Measurements from ENCODE around the gene SCARB1. TPM values are rescaled to one million over a fixed set of nuclear protein-coding genes. Genes with fewer than 3 reads are reported as not detected.

SCARB1 gene
- total and polyA plus RNA-seq, 2 donors (not counting 3 experiments of a cell fraction or from before 2014, with no cell fraction given): 125 to 141 TPM

DNA sequence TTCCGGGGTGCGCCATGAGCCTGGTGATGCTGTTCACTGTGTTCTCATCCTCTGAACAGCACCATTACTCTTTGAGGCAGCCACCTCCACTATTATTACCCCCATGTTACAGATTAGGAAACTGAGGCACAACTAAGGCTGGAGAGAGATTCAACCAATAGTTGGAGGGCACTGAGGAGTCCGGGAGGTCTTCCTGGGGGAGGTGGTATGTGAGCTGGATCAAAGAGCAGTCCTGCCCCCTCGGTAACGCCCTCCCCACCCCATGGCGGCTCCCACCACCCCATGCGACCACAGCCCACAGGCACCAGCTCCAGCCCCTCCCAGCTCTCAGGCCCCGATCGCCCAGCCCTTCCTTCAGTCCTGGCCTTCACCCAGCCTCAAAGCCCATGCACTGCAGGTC is 43.5 kb downstream of the SCARB1 start:
- TF ChIP-seq EZH2 (IDR thresholded peaks at IDR 0.05; ENCODE audit: borderline replicate concordance, low read depth, low read length, severe bottlenecking) (no peak), POLR2A (IDR thresholded peaks at IDR 0.05; ENCODE audit: low read depth, low read length) (no peak), MYC (IDR thresholded peaks at IDR 0.05; ENCODE audit: low read depth, low read length) (no peak), FOS (IDR thresholded peaks at IDR 0.05; ENCODE audit: borderline replicate concordance, insufficient read depth, low read length) (no peak), JUN (IDR thresholded peaks at IDR 0.05; ENCODE audit: borderline replicate concordance, insufficient read depth, insufficient read length, low read depth) (no peak)
- TF ChIP-seq, protein P1, sequence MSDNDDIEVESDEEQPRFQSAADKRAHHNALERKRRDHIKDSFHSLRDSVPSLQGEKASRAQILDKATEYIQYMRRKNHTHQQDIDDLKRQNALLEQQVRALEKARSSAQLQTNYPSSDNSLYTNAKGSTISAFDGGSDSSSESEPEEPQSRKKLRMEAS (IDR thresholded peaks at IDR 0.05; ENCODE audit: insufficient read depth, insufficient read length): no peak
- Histone ChIP-seq H3K4me3 (replicated peaks in 1 of 3; ENCODE audit: insufficient read depth in 1 of 3, low read depth in 1 of 3, low read length in 3 of 3) (no peak overlapping the region), H3K27me3 (ENCODE audit: control insufficient read depth in 2 of 2, insufficient read depth in 2 of 2, low read length in 2 of 2) (no peaks in the 10 kb centered on the region), H3K36me3 (ENCODE audit: control insufficient read depth in 2 of 2, extremely low read depth in 1 of 2, insufficient read depth in 2 of 2, low read length in 2 of 2) (no peaks in the 10 kb centered on the region), H4K20me1 (replicated peaks; ENCODE audit: control insufficient read depth, extremely low read depth, insufficient read depth, low read length) (no peaks in the 10 kb centered on the region), H3K79me2 (ENCODE audit: control insufficient read depth, insufficient read depth, low read length) (peaks cover 11% of the 10 kb centered on the region), H3K4me2 (ENCODE audit: insufficient read depth, low read length) (no peak overlapping the region), H3K9me1 (replicated peaks; ENCODE audit: control insufficient read depth, extremely low read depth, insufficient read depth, low read length) (no peaks in the 10 kb centered on the region), H3K4me1 (ENCODE audit: control insufficient read depth, extremely low read depth, insufficient read depth, low read length) (no peaks in the 10 kb centered on the region), H3K27ac (ENCODE audit: insufficient read depth, low read depth, low read length) (no peak overlapping the region), H2AFZ (ENCODE audit: low read depth, low read length) (no peak overlapping the region), H3K9ac (replicated peaks; ENCODE audit: extremely low read depth, insufficient read depth, low read length) (no peak overlapping the region), H3K9me3 (replicated peaks; ENCODE audit: control insufficient read depth, insufficient read depth, low read length) (no peaks in the 10 kb centered on the region)
- dilution Hi-C loops (cut with MboI; ENCODE audit: extremely low pct_ligation_motif_present, low sequenced_read_pairs) (no loop called here), intact Hi-C loops (cut with micrococcal nuclease) (no loop called here)
- no peak for FAIRE-seq
- ChIA-PET POLR2A (no interaction called here), CTCF (interaction anchor here (1.7 to 1.9 kb wide), 2 partner anchors 13 to 86 kb away, joined by 5 read pairs; no protein-coding TSS in a partner anchor)
- no peak for DNase-seq (ENCODE audit: low read depth, low spot score)
- no TSS peak for BruUV-seq (replicated peaks)

DNA sequence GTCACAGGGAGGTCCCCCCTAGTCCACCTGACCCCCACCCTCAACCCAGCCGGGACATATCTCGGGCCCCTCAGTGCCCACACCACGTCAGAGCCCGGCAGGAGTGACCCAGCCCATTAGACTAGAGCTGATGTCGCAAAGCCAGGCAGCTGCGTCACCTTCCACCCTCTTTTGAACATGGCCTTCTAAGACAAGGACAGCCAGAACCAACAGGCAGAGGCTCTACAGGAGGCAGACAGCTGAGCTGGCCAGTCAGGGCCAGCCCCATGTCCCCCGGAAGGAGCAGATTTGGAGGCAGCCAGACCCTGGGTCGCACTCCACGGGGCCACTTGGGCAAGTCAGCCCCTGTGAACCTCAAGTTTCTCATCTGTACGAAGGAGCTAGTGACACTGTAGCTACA is 44.1 kb downstream of the SCARB1 start:
- H3K4me2 ChIP-seq (ENCODE audit: insufficient read depth, low read length): no peak overlapping the region
- TF ChIP-seq FOS (IDR thresholded peaks at IDR 0.05; ENCODE audit: borderline replicate concordance, insufficient read depth, low read length) (no peak), MYC (IDR thresholded peaks at IDR 0.05; ENCODE audit: low read depth, low read length) (no peak), POLR2AphosphoS5 (IDR thresholded peaks at IDR 0.05; ENCODE audit: insufficient read depth, low read depth, low read length) (no peak), EZH2 (IDR thresholded peaks at IDR 0.05; ENCODE audit: borderline replicate concordance, low read depth, low read length, severe bottlenecking) (no peak), JUN (IDR thresholded peaks at IDR 0.05; ENCODE audit: borderline replicate concordance, insufficient read depth, insufficient read length, low read depth) (no peak), POLR2A (IDR thresholded peaks at IDR 0.05; ENCODE audit: low read depth, low read length) (no peak), GATA2 (IDR thresholded peaks at IDR 0.05; ENCODE audit: insufficient read depth, insufficient read length, low read depth, low read length) (no peak)
- TF ChIP-seq, protein P2, sequence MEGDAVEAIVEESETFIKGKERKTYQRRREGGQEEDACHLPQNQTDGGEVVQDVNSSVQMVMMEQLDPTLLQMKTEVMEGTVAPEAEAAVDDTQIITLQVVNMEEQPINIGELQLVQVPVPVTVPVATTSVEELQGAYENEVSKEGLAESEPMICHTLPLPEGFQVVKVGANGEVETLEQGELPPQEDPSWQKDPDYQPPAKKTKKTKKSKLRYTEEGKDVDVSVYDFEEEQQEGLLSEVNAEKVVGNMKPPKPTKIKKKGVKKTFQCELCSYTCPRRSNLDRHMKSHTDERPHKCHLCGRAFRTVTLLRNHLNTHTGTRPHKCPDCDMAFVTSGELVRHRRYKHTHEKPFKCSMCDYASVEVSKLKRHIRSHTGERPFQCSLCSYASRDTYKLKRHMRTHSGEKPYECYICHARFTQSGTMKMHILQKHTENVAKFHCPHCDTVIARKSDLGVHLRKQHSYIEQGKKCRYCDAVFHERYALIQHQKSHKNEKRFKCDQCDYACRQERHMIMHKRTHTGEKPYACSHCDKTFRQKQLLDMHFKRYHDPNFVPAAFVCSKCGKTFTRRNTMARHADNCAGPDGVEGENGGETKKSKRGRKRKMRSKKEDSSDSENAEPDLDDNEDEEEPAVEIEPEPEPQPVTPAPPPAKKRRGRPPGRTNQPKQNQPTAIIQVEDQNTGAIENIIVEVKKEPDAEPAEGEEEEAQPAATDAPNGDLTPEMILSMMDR (IDR thresholded peaks at IDR 0.05; ENCODE audit: extremely low read depth in 1 of 2, insufficient read depth in 1 of 2, low read depth in 1 of 2, low read length in 2 of 2): no peak
- TF ChIP-seq, protein P1 (IDR thresholded peaks at IDR 0.05; ENCODE audit: insufficient read depth, insufficient read length): no peak
- FAIRE-seq (no peak), DNase-seq (ENCODE audit: low read depth, low spot score) (no peak)
- no peak overlapping the region for H3K27ac ChIP-seq (ENCODE audit: insufficient read depth, low read depth, low read length)
- dilution Hi-C loops (cut with MboI; ENCODE audit: extremely low pct_ligation_motif_present, low sequenced_read_pairs) (no loop called here), intact Hi-C loops (cut with micrococcal nuclease) (no loop called here)
- no peaks in the 10 kb centered on the region for H4K20me1 ChIP-seq (replicated peaks; ENCODE audit: control insufficient read depth, extremely low read depth, insufficient read depth, low read length)
- ChIA-PET CTCF (interaction anchor here (1.0 to 1.9 kb wide), 3 partner anchors 13 to 87 kb away, joined by 3 to 5 read pairs (median 5); no protein-coding TSS in a partner anchor), POLR2A (no interaction called here)
- H3K9me3 ChIP-seq (replicated peaks; ENCODE audit: control insufficient read depth, insufficient read depth, low read length): no peaks in the 10 kb centered on the region
- no peaks in the 10 kb centered on the region for H3K9me1 ChIP-seq (replicated peaks; ENCODE audit: control insufficient read depth, extremely low read depth, insufficient read depth, low read length)
- H2AFZ ChIP-seq (ENCODE audit: low read depth, low read length): no peak overlapping the region
- H3K79me2 ChIP-seq (ENCODE audit: control insufficient read depth, insufficient read depth, low read length): peaks cover 11% of the 10 kb centered on the region
- no peaks in the 10 kb centered on the region for H3K4me1 ChIP-seq (ENCODE audit: control insufficient read depth, extremely low read depth, insufficient read depth, low read length)
- no peaks in the 10 kb centered on the region for H3K27me3 ChIP-seq (ENCODE audit: control insufficient read depth in 2 of 2, insufficient read depth in 2 of 2, low read length in 2 of 2)
- no peak overlapping the region for H3K4me3 ChIP-seq (replicated peaks in 1 of 3; ENCODE audit: insufficient read depth in 1 of 3, low read depth in 1 of 3, low read length in 3 of 3)
- peaks cover 0 to 2% of the 10 kb centered on the region in 2 experiments for H3K36me3 ChIP-seq (ENCODE audit: control insufficient read depth in 2 of 2, extremely low read depth in 1 of 2, insufficient read depth in 2 of 2, low read length in 2 of 2)
- BruUV-seq (replicated peaks): no TSS peak
- H3K9ac ChIP-seq (replicated peaks; ENCODE audit: extremely low read depth, insufficient read depth, low read length): no peak overlapping the region
